Hepatocyte (in vitro differentiated cells): ENCODE results near the gene AQP12A.
"Not testable (repeated sequence)": the region's sequence is repeated elsewhere in the genome, so short reads cannot be mapped to it uniquely, and the experiment has no call there.

Source experiments
- CTCF ChIP-seq: fragments of 200-600 bp; sonication (generic); IDR thresholded peaks from 2 replicates; pipeline ENCODE4 v1.5.1; 2016; ENCODE audit warnings: antibody characterized with exemption, mild to moderate bottlenecking; ENCODE audit not compliant: poor library complexity
- EZH2 ChIP-seq: fragments of 200-600 bp; sonication (generic); IDR thresholded peaks from 2 replicates; pipeline ENCODE4 v1.6.1; 2016; ENCODE audit warnings: antibody characterized with exemption, mild to moderate bottlenecking, borderline replicate concordance

- TF ChIP-seq CTCF, EZH2: not testable (repeated sequence)
Observed at GRCh38 chr2:240680185-240680584, 11.5 kb upstream of the AQP12A start.
